Measurements from ENCODE around the gene BCL2. TPM values are rescaled to one million over a fixed set of nuclear protein-coding genes. Genes with fewer than 3 reads are reported as not detected.

BCL2 gene
- total and polyA plus RNA-seq, 8 donors, result 6.3 to 11.3 (median 10.8) TPM

DNA sequence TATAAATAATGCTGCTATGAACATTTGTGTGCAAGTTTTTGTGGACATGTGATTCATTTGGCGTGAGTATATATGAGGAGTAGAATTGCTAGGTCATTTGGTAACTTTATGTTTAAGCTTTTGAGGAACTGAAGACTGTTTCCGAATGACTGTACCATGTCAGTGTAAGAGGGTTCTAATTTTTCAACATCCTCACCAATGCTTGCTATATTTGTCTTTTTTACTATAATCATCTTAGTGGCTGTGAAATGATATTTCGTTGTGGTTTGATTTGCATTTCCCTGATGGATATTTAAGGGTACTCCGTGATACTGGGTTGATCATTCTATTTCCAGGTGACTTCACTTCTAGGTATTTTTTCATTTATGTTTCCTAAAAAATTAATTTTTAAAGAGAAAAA, 241.1 kb downstream of the BCL2 start:
- Histone ChIP-seq H3K4me3 (no peak overlapping the region), H3K4me1 (peaks cover 0 to 10% of the 10 kb centered on the region in 2 donors), H3K27me3 (no peaks in the 10 kb centered on the region), H3K36me3 (no peaks in the 10 kb centered on the region), H3K27ac (no peak overlapping the region), H3K9me3 (peaks cover 0 to 7% of the 10 kb centered on the region in 2 donors)
- ATAC-seq (no peak), DNase-seq (no peak)
- intact Hi-C loops (cut with DNase I), result no loop called here
- TF ChIP-seq, protein P1, sequence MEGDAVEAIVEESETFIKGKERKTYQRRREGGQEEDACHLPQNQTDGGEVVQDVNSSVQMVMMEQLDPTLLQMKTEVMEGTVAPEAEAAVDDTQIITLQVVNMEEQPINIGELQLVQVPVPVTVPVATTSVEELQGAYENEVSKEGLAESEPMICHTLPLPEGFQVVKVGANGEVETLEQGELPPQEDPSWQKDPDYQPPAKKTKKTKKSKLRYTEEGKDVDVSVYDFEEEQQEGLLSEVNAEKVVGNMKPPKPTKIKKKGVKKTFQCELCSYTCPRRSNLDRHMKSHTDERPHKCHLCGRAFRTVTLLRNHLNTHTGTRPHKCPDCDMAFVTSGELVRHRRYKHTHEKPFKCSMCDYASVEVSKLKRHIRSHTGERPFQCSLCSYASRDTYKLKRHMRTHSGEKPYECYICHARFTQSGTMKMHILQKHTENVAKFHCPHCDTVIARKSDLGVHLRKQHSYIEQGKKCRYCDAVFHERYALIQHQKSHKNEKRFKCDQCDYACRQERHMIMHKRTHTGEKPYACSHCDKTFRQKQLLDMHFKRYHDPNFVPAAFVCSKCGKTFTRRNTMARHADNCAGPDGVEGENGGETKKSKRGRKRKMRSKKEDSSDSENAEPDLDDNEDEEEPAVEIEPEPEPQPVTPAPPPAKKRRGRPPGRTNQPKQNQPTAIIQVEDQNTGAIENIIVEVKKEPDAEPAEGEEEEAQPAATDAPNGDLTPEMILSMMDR (IDR thresholded peaks at IDR 0.05), result no peak

DNA sequence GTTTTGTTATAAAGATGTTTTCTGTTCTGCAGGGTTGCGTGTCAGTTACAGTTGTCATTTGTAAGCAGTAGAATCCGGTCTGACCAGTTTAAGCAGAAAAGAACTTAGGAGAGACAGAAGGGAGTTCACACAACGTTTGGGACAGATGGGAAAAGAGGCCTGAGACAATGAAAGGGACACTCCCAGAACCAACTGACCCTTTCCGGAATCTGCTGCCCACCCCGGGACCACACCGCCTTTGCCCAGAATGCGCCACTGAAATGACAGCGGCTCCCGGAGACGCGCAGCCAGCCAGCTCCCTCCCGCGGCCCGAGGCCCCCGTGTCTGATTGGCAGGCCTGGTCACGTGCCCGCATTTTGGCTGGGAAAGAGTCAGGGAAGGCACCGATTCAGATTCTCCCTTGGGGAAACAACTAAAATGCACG, 244.6 kb downstream of the BCL2 start:
- TF ChIP-seq, protein P1 (IDR thresholded peaks at IDR 0.05), result no peak
- intact Hi-C loops (cut with DNase I), result no loop called here
- DNase-seq (peak; percentile 61 to 96 (median 77)), ATAC-seq (peak; percentile 98)
- Histone ChIP-seq H3K36me3 (no peaks in the 10 kb centered on the region), H3K9me3 (peaks cover 0 to 7% of the 10 kb centered on the region in 2 donors), H3K27ac (peak overlapping the region; percentile 27 to 50), H3K27me3 (no peaks in the 10 kb centered on the region), H3K4me1 (peaks cover 0 to 10% of the 10 kb centered on the region in 2 donors), H3K4me3 (peak overlapping the region; percentile 33 to 35)

DNA sequence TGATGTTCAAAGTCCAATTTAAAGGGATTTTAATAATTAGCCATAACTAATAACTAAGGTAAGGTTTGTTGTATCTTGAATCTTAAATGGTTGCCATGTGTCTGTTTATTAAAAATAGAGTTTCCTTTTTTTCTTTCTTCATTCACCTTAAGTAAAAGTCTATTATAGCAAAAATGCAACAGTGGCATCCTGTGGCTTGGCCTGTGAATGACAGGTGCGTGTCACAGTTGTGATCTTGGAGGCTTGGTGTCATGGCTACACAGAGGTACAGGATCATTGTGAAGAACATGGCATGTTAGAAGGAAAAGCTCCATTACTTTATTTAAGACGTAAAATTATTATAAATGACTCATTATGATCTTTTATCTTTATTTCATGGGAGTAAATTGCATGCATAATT, 246.1 kb downstream of the BCL2 start:
- peaks cover 0 to 3% of the 10 kb centered on the region in 2 donors for H3K4me1 ChIP-seq
- H3K4me3 ChIP-seq, result no peak overlapping the region
- no peaks in the 10 kb centered on the region for H3K9me3 ChIP-seq
- no peak for DNase-seq
- no peaks in the 10 kb centered on the region for H3K27me3 ChIP-seq
- intact Hi-C loops (cut with DNase I), result no loop called here
- TF ChIP-seq, protein P1 (IDR thresholded peaks at IDR 0.05), result no peak
- H3K36me3 ChIP-seq, result no peaks in the 10 kb centered on the region
- no peak overlapping the region for H3K27ac ChIP-seq
- no peak for ATAC-seq

Other genes with a start within 250 kb of the BCL2 start
- gene KDSR, start 47.4 kb upstream of the BCL2 start, total RNA-seq, result 10 to 100 TPM; 62.5 to 70.2 TPM
- gene KDSR, start 47.4 kb upstream of the BCL2 start, polyA plus RNA-seq (ENCODE audit: insufficient read length in 6 of 6), result 10 to 100 TPM; 41.1 to 44.1 (median 42.0) TPM
- 10 to 100 TPM; 57.0 to 71.4 TPM for gene VPS4B, start 102.7 kb upstream of the BCL2 start, total RNA-seq
- 10 to 100 TPM; 48.2 to 55.9 (median 53.1) TPM for gene VPS4B, start 102.7 kb upstream of the BCL2 start, polyA plus RNA-seq (ENCODE audit: insufficient read length in 6 of 6)
- under 1 TPM in 1 of 2 donors, not detected in 1; 0.34 TPM for gene SERPINB5, start 157.2 kb upstream of the BCL2 start, total RNA-seq
- gene SERPINB5, start 157.2 kb upstream of the BCL2 start, polyA plus RNA-seq (ENCODE audit: insufficient read length in 6 of 6), result not detected
- not detected for gene SERPINB12, start 222.6 kb upstream of the BCL2 start, total RNA-seq
- gene SERPINB12, start 222.6 kb upstream of the BCL2 start, polyA plus RNA-seq (ENCODE audit: insufficient read length in 6 of 6), result not detected

Data from left lung (tissue), 10 donors.